ENCODE results near the gene KLHL29. TPM values are rescaled to one million over a fixed set of nuclear protein-coding genes. Genes with fewer than 3 reads are reported as not detected.
A peak's percentile ranks its signal among the peaks of the same experiment; 100 is the strongest.

The KLHL29 gene
- total and polyA plus RNA-seq, 5 donors, result 1.7 to 4.0 (median 2.0) TPM

GRCh38 chr2:23516520-23517256, 131.7 kb downstream of the KLHL29 start:
- no peaks in the 10 kb centered on the region for H3K4me1 ChIP-seq (ENCODE audit: control insufficient read depth, insufficient read depth, low read length)
- no peak for ATAC-seq
- no peaks in the 10 kb centered on the region for H3K27me3 ChIP-seq (ENCODE audit: control insufficient read depth, insufficient read depth)
- intact Hi-C loops (cut with DNase I), result no loop called here
- 88% methylated on average over 19 of the region's 19 CpGs for WGBS
- no peaks in the 10 kb centered on the region for H3K9me3 ChIP-seq (ENCODE audit: control insufficient read depth, low read length)
- no peak overlapping the region for H3K4me3 ChIP-seq (ENCODE audit: low read length)
- no peak for DNase-seq
- no peak overlapping the region for H3K27ac ChIP-seq (ENCODE audit: low read length)

- intact Hi-C loops (cut with DNase I), result no loop called here
- no peak for DNase-seq
- Histone ChIP-seq H3K27me3 (ENCODE audit: control insufficient read depth, insufficient read depth) (no peaks in the 10 kb centered on the region), H3K27ac (ENCODE audit: low read length) (no peak overlapping the region), H3K4me3 (ENCODE audit: low read length) (no peak overlapping the region), H3K9me3 (ENCODE audit: control insufficient read depth, low read length) (no peaks in the 10 kb centered on the region), H3K4me1 (ENCODE audit: control insufficient read depth, insufficient read depth, low read length) (no peaks in the 10 kb centered on the region)
- 87% methylated on average over 13 of the region's 13 CpGs for WGBS
- ATAC-seq, result peak in 1 of 2 donors; percentile 8
Measured at GRCh38 chr2:23518481-23519333, 133.7 kb downstream of the KLHL29 start.

GRCh38 chr2:23519334-23519651, 134.3 kb downstream of the KLHL29 start:
- Histone ChIP-seq H3K4me1 (ENCODE audit: control insufficient read depth, insufficient read depth, low read length) (no peaks in the 10 kb centered on the region), H3K27ac (ENCODE audit: low read length) (no peak overlapping the region), H3K27me3 (ENCODE audit: control insufficient read depth, insufficient read depth) (no peaks in the 10 kb centered on the region), H3K9me3 (ENCODE audit: control insufficient read depth, low read length) (no peaks in the 10 kb centered on the region), H3K4me3 (ENCODE audit: low read length) (no peak overlapping the region)
- no peak for DNase-seq
- 88% methylated on average over 4 of the region's 4 CpGs for WGBS
- intact Hi-C loops (cut with DNase I), result no loop called here
- peak in 1 of 2 donors; percentile 34 for ATAC-seq

GRCh38 chr2:23520256-23520655, 135.3 kb downstream of the KLHL29 start:
- H3K9me3 ChIP-seq (ENCODE audit: control insufficient read depth, low read length), result no peaks in the 10 kb centered on the region
- intact Hi-C loops (cut with DNase I), result no loop called here
- ATAC-seq (no peak), DNase-seq (no peak)
- no peaks in the 10 kb centered on the region for H3K4me1 ChIP-seq (ENCODE audit: control insufficient read depth, insufficient read depth, low read length)
- H3K27me3 ChIP-seq (ENCODE audit: control insufficient read depth, insufficient read depth), result no peaks in the 10 kb centered on the region
- no peak overlapping the region for H3K4me3 ChIP-seq (ENCODE audit: low read length)
- 76% methylated on average over 5 of the region's 5 CpGs for WGBS
- no peak overlapping the region for H3K27ac ChIP-seq (ENCODE audit: low read length)

- ATAC-seq (no peak), DNase-seq (no peak)
- Histone ChIP-seq H3K27ac (ENCODE audit: low read length) (no peak overlapping the region), H3K4me3 (ENCODE audit: low read length) (no peak overlapping the region), H3K27me3 (ENCODE audit: control insufficient read depth, insufficient read depth) (no peaks in the 10 kb centered on the region), H3K4me1 (ENCODE audit: control insufficient read depth, insufficient read depth, low read length) (no peaks in the 10 kb centered on the region), H3K9me3 (ENCODE audit: control insufficient read depth, low read length) (no peaks in the 10 kb centered on the region)
- intact Hi-C loops (cut with DNase I), result no loop called here
- 92% methylated on average over 7 of the region's 7 CpGs for WGBS
Measured at GRCh38 chr2:23521060-23521459, 136.1 kb downstream of the KLHL29 start.

- H3K4me1 ChIP-seq (ENCODE audit: control insufficient read depth, insufficient read depth, low read length), result no peaks in the 10 kb centered on the region
- intact Hi-C loops (cut with DNase I), result no loop called here
- peak in 1 of 3 donors; percentile 21 for DNase-seq
Measured at GRCh38 chr2:23522726-23523372, 137.9 kb downstream of the KLHL29 start.

GRCh38 chr2:23523373-23524260, 138.6 kb downstream of the KLHL29 start:
- Histone ChIP-seq H3K27me3 (ENCODE audit: control insufficient read depth, insufficient read depth) (no peaks in the 10 kb centered on the region), H3K9me3 (ENCODE audit: control insufficient read depth, low read length) (no peaks in the 10 kb centered on the region), H3K27ac (ENCODE audit: low read length) (no peak overlapping the region), H3K4me3 (ENCODE audit: low read length) (no peak overlapping the region), H3K4me1 (ENCODE audit: control insufficient read depth, insufficient read depth, low read length) (no peaks in the 10 kb centered on the region)
- ATAC-seq (peak; percentile 9 to 57), DNase-seq (peak in 2 of 3 donors; percentile 65 to 84)
- intact Hi-C loops (cut with DNase I), result no loop called here
- 69% methylated on average over 20 of the region's 20 CpGs for WGBS

More at GRCh38 chr2:23522726-23523372, 137.9 kb downstream of the KLHL29 start:
- ATAC-seq, result no peak
- Histone ChIP-seq H3K4me3 (ENCODE audit: low read length) (no peak overlapping the region), H3K27ac (ENCODE audit: low read length) (no peak overlapping the region), H3K9me3 (ENCODE audit: control insufficient read depth, low read length) (no peaks in the 10 kb centered on the region), H3K27me3 (ENCODE audit: control insufficient read depth, insufficient read depth) (no peaks in the 10 kb centered on the region)
- WGBS, result 81% methylated on average over 15 of the region's 15 CpGs

- WGBS, result 71% methylated on average over 19 of the region's 19 CpGs
- no peaks in the 10 kb centered on the region for H3K4me1 ChIP-seq (ENCODE audit: control insufficient read depth, insufficient read depth, low read length)
- H3K4me3 ChIP-seq (ENCODE audit: low read length), result no peak overlapping the region
- H3K27me3 ChIP-seq (ENCODE audit: control insufficient read depth, insufficient read depth), result no peaks in the 10 kb centered on the region
- H3K9me3 ChIP-seq (ENCODE audit: control insufficient read depth, low read length), result no peaks in the 10 kb centered on the region
- DNase-seq, result peak in 2 of 3 donors; percentile 48 to 51
- ATAC-seq, result peak; percentile 19 to 27
- intact Hi-C loops (cut with DNase I), result no loop called here
- H3K27ac ChIP-seq (ENCODE audit: low read length), result no peak overlapping the region
Measured at GRCh38 chr2:23524261-23524706, 139.3 kb downstream of the KLHL29 start.

GRCh38 chr2:23525137-23525765, 140.3 kb downstream of the KLHL29 start:
- intact Hi-C loops (cut with DNase I), result no loop called here
- DNase-seq (peak in 2 of 3 donors; percentile 45 to 47), ATAC-seq (peak in 1 of 2 donors; percentile 13)

GRCh38 chr2:23526114-23526513, 141.1 kb downstream of the KLHL29 start:
- H3K4me1 ChIP-seq (ENCODE audit: control insufficient read depth, insufficient read depth, low read length), result no peaks in the 10 kb centered on the region
- intact Hi-C loops (cut with DNase I), result no loop called here
- no peak overlapping the region for H3K4me3 ChIP-seq (ENCODE audit: low read length)
- no peak overlapping the region for H3K27ac ChIP-seq (ENCODE audit: low read length)
- no peaks in the 10 kb centered on the region for H3K27me3 ChIP-seq (ENCODE audit: control insufficient read depth, insufficient read depth)
- 79% methylated on average over 19 of the region's 19 CpGs for WGBS
- no peak for ATAC-seq
- no peaks in the 10 kb centered on the region for H3K9me3 ChIP-seq (ENCODE audit: control insufficient read depth, low read length)
- DNase-seq, result peak in 2 of 3 donors; percentile 24 to 49

More at GRCh38 chr2:23525137-23525765, 140.3 kb downstream of the KLHL29 start:
- Histone ChIP-seq H3K9me3 (ENCODE audit: control insufficient read depth, low read length) (no peaks in the 10 kb centered on the region), H3K27me3 (ENCODE audit: control insufficient read depth, insufficient read depth) (no peaks in the 10 kb centered on the region), H3K27ac (ENCODE audit: low read length) (no peak overlapping the region), H3K4me1 (ENCODE audit: control insufficient read depth, insufficient read depth, low read length) (no peaks in the 10 kb centered on the region), H3K4me3 (ENCODE audit: low read length) (no peak overlapping the region)
- WGBS, result 78% methylated on average over 16 of the region's 16 CpGs
